GM23338 (cell line): ENCODE data around the gene NET1. TPM values are rescaled to one million over a fixed set of nuclear protein-coding genes. Genes with fewer than 3 reads are reported as not detected.

Experiments used
- ATAC-seq: fragments of 200-7000 bp; cut with Tn5 transposase; 3 replicates; pipeline ENCODE4 v1.9.1; 2020
- DNase-seq: peaks from one replicate; pipeline ENCODE4 v3.0.0-alpha.2; 2015; ENCODE audit warnings: low spot score
- H2AFZ ChIP-seq: fragments of 200-600 bp; sonication (generic); 2 replicates; pipeline ENCODE4 v1.8.0; 2016; ENCODE audit warnings: antibody characterized with exemption, mild to moderate bottlenecking, moderate library complexity
- H3F3A ChIP-seq: fragments of 200-600 bp; sonication (generic); replicated peaks from 2 replicates; pipeline ENCODE4 v1.8.0; 2017; ENCODE audit warnings: antibody characterized with exemption, mixed run types, low read depth
- H3K27ac ChIP-seq: fragments of 200-600 bp; sonication (generic); 2 replicates; pipeline ENCODE4 v1.6.1; 2016; ENCODE audit warnings: low read depth
- H3K27me3 ChIP-seq: fragments of 200-600 bp; sonication (generic); 2 replicates; pipeline ENCODE4 v1.8.0; 2016; ENCODE audit warnings: mild to moderate bottlenecking, mixed run types, moderate library complexity; ENCODE audit not compliant: insufficient read depth
- H3K36me3 ChIP-seq: fragments of 200-600 bp; sonication (generic); 2 replicates; pipeline ENCODE4 v1.8.0; 2016; ENCODE audit warnings: mild to moderate bottlenecking; ENCODE audit not compliant: insufficient read depth
- H3K4me1 ChIP-seq: fragments of 200-600 bp; sonication (generic); 2 replicates; pipeline ENCODE4 v1.8.0; 2016; ENCODE audit warnings: mild to moderate bottlenecking, moderate library complexity; ENCODE audit not compliant: insufficient read depth
- H3K4me2 ChIP-seq: fragments of 200-600 bp; sonication (generic); 2 replicates; pipeline ENCODE4 v1.7.1; 2017; ENCODE audit warnings: mixed run types
- H3K4me3 ChIP-seq: fragments of 200-600 bp; sonication (generic); 2 replicates; pipeline ENCODE4 v1.6.1; 2016; ENCODE audit warnings: mixed run types
- H3K79me2 ChIP-seq: fragments of 200-600 bp; sonication (generic); replicated peaks from 2 replicates; pipeline ENCODE4 v1.8.0; 2017; ENCODE audit warnings: mild to moderate bottlenecking; ENCODE audit not compliant: insufficient read depth
- H3K9me2 ChIP-seq: fragments of 200-600 bp; sonication (generic); 2 replicates; pipeline ENCODE4 v1.8.0; 2017; ENCODE audit not compliant: insufficient read depth
- H4K20me1 ChIP-seq: fragments of 200-600 bp; sonication (generic); replicated peaks from 2 replicates; pipeline ENCODE4 v1.8.0; 2017; ENCODE audit warnings: mild to moderate bottlenecking; ENCODE audit not compliant: insufficient read depth
- H3K27ac Mint-ChIP-seq: 2 replicates; pipeline ENCODE4 v1.8.0; 2020; ENCODE audit warnings: inconsistent platforms, mild to moderate bottlenecking, moderate library complexity, mixed read lengths
- H3K27me3 Mint-ChIP-seq: 3 replicates; pipeline ENCODE4 v1.8.0; 2022; ENCODE audit warnings: low read depth, mild to moderate bottlenecking, moderate library complexity, mixed read lengths, inconsistent platforms; ENCODE audit not compliant: insufficient read depth, poor library complexity
- H3K36me3 Mint-ChIP-seq: 3 replicates; pipeline ENCODE4 v1.8.0; 2021; ENCODE audit warnings: low read depth, mild to moderate bottlenecking, inconsistent platforms, moderate library complexity, mixed read lengths
- H3K4me1 Mint-ChIP-seq: 3 replicates; pipeline ENCODE4 v1.8.0; 2020; ENCODE audit warnings: mild to moderate bottlenecking, inconsistent platforms, mixed read lengths
- H3K4me3 Mint-ChIP-seq: 3 replicates; pipeline ENCODE4 v1.8.0; 2021; ENCODE audit warnings: moderate library complexity, mild to moderate bottlenecking, inconsistent platforms, mixed read lengths
- H3K9me3 Mint-ChIP-seq: 3 replicates; pipeline ENCODE4 v1.8.0; 2020; ENCODE audit warnings: moderate library complexity, mild to moderate bottlenecking, inconsistent platforms, mixed read lengths
- CREB1 ChIP-seq: fragments of 250-450 bp; sonication (Bioruptor Pico); IDR thresholded peaks from 2 replicates; pipeline ENCODE4 v1.5.0; 2020; ENCODE audit warnings: low read depth, mild to moderate bottlenecking, moderate library complexity
- CTCF ChIP-seq, 2 experiments: fragments of 200-600 bp in 1 of 2; sonication (generic) in 1 of 2; conservative IDR thresholded peaks; 2 replicates each; pipeline versions ENCODE4 v1.5.1 to v1.6.1; 2016 to 2017; ENCODE audit warnings: antibody characterized with exemption in 2 of 2, low read depth in 2 of 2, mild to moderate bottlenecking in 2 of 2, moderate library complexity in 1 of 2
- EZH2phosphoT487 ChIP-seq: fragments of 200-600 bp; sonication (generic); IDR thresholded peaks from one replicate; pipeline ENCODE4 v1.8.1; 2018; ENCODE audit warnings: antibody characterized with exemption; ENCODE audit not compliant: unreplicated experiment
- POLR2AphosphoS5 ChIP-seq: IDR thresholded peaks from 2 replicates; pipeline ENCODE4 v1.6.1; 2016; ENCODE audit warnings: antibody characterized with exemption, low read depth
- STAT1 ChIP-seq: IDR thresholded peaks from one replicate; pipeline ENCODE4 v1.6.1; 2016; ENCODE audit warnings: antibody characterized with exemption; ENCODE audit not compliant: unreplicated experiment
- ZNF114 ChIP-seq: fragments of 250-450 bp; sonication (Bioruptor Pico); IDR thresholded peaks from 2 replicates; pipeline ENCODE4 v1.5.0; 2020; ENCODE audit warnings: mild to moderate bottlenecking, moderate library complexity
- ZNF331 ChIP-seq: fragments of 250-450 bp; sonication (Bioruptor Pico); IDR thresholded peaks from 2 replicates; pipeline ENCODE4 v1.5.0; 2020; ENCODE audit warnings: low read depth, mild to moderate bottlenecking, moderate library complexity
- polyA plus RNA-seq: library from polyadenylated mRNA; unstranded; fragments of >200 nt; fragmentation: Nextera tagmentation; extraction: Ambion mirVana; gene quantifications from 2 replicates; pipeline ENCODE4 v1.2.1, GENCODE V29; 2016
- total RNA-seq: library from RNA; depleted of rRNA; stranded (reverse); fragments of >200 nt; shearing (Covaris generic); gene quantifications from 2 replicates; pipeline ENCODE4 v1.2.3, GENCODE V29; 2014
- TF ChIP-seq, protein P1 (sequence below): fragments of 250-450 bp; sonication (Bioruptor Pico); IDR thresholded peaks from 2 replicates; pipeline ENCODE4 v1.5.0; 2020; ENCODE audit warnings: mild to moderate bottlenecking, moderate library complexity

NET1 gene
- total and polyA plus RNA-seq, 2 experiments from 2014 or later: 47.9 to 93.9 TPM

GRCh38 chr10:5449823-5450222 is 37.5 kb downstream of the NET1 start:
- H4K20me1 ChIP-seq: no peaks in the 10 kb centered on the region; the same call in 1 of the 2 replicates
- H3K27ac ChIP-seq: no peak overlapping the region; the same call in 1 of the 2 replicates
- H3K4me3 ChIP-seq: peak overlapping the region; percentile 55
- peak overlapping the region; percentile 70 for H3K4me2 ChIP-seq
- peaks cover 38% of the 10 kb centered on the region for H3K4me1 ChIP-seq
- H3K36me3 ChIP-seq: peaks cover 28% of the 10 kb centered on the region
- Mint-ChIP-seq H3K36me3 (peaks cover 32% of the 10 kb centered on the region), H3K27me3 (no peaks in the 10 kb centered on the region), H3K4me1 (peaks cover 28% of the 10 kb centered on the region; the same call in 2 of the 3 replicates), H3K4me3 (peak overlapping the region; percentile 49; the same call in 2 of the 3 replicates), H3K27ac (peak overlapping the region; percentile 81), H3K9me3 (no peaks in the 10 kb centered on the region)
- no peaks in the 10 kb centered on the region for H3K9me2 ChIP-seq
- ATAC-seq: no peak
- H2AFZ ChIP-seq: no peak overlapping the region
- no peaks in the 10 kb centered on the region for H3K27me3 ChIP-seq
- DNase-seq: peak; percentile 50
- no peaks in the 10 kb centered on the region for H3F3A ChIP-seq
- peaks cover 55% of the 10 kb centered on the region for H3K79me2 ChIP-seq
- TF ChIP-seq, protein P1, sequence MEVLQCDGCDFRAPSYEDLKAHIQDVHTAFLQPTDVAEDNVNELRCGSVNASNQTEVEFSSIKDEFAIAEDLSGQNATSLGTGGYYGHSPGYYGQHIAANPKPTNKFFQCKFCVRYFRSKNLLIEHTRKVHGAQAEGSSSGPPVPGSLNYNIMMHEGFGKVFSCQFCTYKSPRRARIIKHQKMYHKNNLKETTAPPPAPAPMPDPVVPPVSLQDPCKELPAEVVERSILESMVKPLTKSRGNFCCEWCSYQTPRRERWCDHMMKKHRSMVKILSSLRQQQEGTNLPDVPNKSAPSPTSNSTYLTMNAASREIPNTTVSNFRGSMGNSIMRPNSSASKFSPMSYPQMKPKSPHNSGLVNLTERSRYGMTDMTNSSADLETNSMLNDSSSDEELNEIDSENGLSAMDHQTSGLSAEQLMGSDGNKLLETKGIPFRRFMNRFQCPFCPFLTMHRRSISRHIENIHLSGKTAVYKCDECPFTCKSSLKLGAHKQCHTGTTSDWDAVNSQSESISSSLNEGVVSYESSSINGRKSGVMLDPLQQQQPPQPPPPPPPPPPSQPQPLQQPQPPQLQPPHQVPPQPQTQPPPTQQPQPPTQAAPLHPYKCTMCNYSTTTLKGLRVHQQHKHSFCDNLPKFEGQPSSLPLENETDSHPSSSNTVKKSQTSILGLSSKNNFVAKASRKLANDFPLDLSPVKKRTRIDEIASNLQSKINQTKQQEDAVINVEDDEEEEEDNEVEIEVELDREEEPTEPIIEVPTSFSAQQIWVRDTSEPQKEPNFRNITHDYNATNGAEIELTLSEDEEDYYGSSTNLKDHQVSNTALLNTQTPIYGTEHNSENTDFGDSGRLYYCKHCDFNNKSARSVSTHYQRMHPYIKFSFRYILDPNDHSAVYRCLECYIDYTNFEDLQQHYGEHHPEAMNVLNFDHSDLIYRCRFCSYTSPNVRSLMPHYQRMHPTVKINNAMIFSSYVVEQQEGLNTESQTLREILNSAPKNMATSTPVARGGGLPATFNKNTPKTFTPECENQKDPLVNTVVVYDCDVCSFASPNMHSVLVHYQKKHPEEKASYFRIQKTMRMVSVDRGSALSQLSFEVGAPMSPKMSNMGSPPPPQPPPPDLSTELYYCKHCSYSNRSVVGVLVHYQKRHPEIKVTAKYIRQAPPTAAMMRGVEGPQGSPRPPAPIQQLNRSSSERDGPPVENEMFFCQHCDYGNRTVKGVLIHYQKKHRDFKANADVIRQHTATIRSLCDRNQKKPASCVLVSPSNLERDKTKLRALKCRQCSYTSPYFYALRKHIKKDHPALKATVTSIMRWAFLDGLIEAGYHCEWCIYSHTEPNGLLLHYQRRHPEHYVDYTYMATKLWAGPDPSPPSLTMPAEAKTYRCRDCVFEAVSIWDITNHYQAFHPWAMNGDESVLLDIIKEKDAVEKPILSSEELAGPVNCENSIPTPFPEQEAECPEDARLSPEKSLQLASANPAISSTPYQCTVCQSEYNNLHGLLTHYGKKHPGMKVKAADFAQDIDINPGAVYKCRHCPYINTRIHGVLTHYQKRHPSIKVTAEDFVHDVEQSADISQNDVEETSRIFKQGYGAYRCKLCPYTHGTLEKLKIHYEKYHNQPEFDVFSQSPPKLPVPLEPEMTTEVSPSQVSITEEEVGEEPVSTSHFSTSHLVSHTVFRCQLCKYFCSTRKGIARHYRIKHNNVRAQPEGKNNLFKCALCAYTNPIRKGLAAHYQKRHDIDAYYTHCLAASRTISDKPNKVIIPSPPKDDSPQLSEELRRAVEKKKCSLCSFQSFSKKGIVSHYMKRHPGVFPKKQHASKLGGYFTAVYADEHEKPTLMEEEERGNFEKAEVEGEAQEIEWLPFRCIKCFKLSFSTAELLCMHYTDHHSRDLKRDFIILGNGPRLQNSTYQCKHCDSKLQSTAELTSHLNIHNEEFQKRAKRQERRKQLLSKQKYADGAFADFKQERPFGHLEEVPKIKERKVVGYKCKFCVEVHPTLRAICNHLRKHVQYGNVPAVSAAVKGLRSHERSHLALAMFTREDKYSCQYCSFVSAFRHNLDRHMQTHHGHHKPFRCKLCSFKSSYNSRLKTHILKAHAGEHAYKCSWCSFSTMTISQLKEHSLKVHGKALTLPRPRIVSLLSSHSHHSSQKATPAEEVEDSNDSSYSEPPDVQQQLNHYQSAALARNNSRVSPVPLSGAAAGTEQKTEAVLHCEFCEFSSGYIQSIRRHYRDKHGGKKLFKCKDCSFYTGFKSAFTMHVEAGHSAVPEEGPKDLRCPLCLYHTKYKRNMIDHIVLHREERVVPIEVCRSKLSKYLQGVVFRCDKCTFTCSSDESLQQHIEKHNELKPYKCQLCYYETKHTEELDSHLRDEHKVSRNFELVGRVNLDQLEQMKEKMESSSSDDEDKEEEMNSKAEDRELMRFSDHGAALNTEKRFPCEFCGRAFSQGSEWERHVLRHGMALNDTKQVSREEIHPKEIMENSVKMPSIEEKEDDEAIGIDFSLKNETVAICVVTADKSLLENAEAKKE: no peak
- TF ChIP-seq CREB1: no peak
- TF ChIP-seq ZNF114: no peak
- no peak for TF ChIP-seq EZH2phosphoT487
- no peak for TF ChIP-seq POLR2AphosphoS5
- no peak for TF ChIP-seq STAT1
- no peak for TF ChIP-seq ZNF331
- no peak; a peak in 1 of 4 replicates for TF ChIP-seq CTCF (conservative IDR thresholded peaks at IDR 0.05; ENCODE audit: low read depth in 2 of 2)
